ENCODE data around the gene METTL18.
A peak's percentile ranks its signal among the peaks of the same experiment; 100 is the strongest.
"Not testable (repeated sequence)": the region's sequence is repeated elsewhere in the genome, so short reads cannot be mapped to it uniquely, and the experiment has no call there.

METTL18 gene

DNA sequence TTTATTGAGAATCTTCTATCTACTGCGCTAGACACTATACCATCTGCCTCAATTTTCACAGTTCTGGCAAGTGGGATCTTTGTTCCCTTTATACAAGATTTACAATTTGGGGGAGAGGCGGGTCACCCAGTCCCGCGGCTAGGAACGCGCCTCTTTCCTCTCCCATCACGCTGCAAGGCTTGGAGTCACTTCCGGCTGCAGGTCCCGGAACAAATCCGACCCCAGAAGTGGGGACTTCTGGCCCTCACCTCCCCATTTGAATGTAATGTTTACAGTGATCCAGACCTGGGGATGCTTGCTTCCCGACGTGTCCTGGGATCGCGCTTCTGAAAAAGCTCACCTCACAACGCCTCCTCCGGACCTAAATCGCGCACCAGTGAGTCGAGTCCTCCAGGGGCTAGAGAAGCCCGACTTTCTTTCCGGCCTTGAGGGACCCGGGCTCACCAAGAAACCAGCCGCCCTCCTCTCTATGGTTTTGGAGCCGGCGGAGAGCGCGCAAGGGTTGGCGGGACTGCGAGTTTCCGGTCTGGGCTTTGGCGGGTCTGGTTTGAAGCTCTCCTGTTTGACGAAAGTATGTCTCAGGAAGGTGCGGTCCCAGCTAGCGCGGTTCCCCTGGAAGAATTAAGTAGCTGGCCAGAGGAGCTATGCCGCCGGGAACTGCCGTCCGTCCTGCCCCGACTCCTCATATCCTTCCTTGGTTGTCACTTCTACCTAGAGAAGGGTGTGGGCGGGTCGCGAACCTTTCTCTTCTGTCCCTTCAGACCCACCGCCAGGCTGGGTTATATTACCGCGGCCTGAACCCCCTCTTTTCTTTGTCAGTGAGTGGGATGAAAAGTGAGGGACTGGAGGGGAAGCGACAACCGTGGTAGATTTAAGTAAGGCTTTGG, at the start of gene METTL18:
METTL18 (minus strand) TSS at position 378 of the 887 bp plus-strand sequence. CDS start 1,212 bp downstream, outside the sequence.
- peak; percentile 92 for FAIRE-seq

- no peak for FAIRE-seq
Measured at GRCh38 chr1:169838942-169839341, 44.2 kb upstream of the METTL18 start.

DNA sequence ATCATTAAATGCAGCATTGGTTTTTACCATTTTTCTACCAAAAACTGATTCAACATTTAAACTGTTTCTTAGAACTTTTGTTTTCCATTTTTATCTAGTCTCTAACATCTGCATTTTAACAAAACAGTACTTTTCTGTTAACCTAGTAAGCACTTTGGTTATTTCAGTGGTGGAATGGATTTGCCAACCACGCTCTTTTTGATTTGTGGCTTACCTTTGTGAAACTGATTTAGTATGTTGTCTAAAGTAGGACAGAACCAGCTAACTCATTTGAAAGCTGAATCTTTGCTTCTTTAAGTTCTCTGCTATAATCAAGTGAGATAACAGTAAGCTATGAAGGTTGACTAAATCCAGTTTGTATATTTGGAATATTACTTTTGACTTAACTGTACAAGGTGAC, 41.5 kb upstream of the METTL18 start:
- FAIRE-seq: no peak

- no peak for FAIRE-seq
Measured at GRCh38 chr1:169835647-169836046, 40.9 kb upstream of the METTL18 start.

GRCh38 chr1:169834869-169835268, 40.2 kb upstream of the METTL18 start:
- no peak for FAIRE-seq

GRCh38 chr1:169833179-169833901, 38.6 kb upstream of the METTL18 start:
- no peak for FAIRE-seq

- no peak for FAIRE-seq
Measured at GRCh38 chr1:169829671-169830070, 35.0 kb upstream of the METTL18 start.

DNA sequence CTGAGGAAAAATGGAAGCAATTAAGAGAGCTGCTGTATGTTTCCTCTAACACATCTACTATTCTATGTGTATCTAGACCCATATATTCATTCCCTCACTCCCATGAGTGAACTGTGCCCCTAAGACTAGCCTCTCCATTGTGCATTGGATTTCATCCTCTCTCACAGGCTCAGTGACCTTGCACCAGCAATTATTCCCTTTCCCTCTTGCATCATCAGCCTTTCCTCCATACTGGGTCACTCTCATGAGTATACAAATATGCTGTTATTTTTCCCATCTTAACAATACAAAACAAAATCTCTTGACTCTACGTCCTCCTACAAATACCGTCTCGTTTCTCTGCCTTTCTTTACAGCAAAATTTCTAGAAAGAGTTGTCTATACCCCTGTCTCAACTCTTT, 29.4 kb upstream of the METTL18 start:
- no peak for FAIRE-seq

- no peak for FAIRE-seq
Measured at GRCh38 chr1:169821500-169821899, 26.8 kb upstream of the METTL18 start.

DNA sequence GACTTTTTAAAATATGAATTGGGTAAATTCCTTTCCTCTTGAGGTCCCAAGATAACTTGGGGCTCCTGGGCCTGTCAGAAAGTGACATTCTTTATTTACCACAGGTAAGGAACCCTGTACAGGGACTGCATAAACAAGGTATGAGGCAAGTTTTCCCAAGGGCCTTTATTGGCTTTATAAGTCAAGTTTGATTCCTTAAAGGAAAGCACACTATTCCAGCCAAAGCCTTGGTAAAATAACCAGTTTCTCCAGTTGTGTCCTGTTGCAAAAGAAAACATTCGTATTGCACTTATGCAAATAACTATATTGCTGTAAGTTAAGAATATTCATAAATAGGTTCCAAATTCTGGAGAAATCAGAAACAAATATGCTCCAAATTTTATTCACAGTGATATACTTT, 21.9 kb upstream of the METTL18 start:
- no peak for FAIRE-seq

DNA sequence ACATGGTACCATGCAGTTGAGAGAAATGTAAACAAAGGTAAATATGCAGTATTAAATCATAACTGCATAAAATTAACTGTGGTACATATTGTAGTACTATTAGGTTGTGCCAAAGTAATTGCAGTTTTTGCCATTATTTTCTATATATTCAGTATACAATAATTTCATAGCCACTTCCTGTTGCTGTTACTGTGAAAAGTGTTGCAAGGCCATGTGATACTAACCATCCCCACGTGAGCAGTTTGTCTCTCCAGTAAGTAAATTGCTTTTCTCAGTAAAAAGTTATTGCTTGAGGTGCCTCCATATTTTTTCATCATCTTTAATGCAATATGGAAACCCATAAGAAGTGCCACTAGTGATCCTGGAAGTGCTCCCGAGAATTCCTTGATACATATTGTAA, 19.6 kb upstream of the METTL18 start:
- FAIRE-seq: no peak

DNA sequence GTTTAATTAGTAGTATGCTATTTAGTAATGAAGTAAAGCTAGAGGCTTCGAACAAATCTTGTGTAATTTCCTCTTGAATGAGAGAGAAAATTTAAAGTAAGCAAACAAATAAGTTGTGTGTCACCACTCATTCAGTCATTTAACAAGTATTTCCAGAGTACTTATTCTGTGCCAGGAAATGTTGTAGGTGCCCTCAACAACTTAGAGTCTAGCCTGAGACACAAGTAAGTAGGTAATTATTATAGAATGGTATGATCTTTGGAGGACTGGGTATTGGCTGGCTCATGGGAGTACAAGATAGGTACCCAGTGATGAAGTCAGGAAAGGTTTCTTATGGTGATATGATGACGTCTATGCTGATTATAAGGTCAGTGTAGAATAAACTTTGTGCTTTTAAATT, 17.4 kb upstream of the METTL18 start:
- no peak for FAIRE-seq

DNA sequence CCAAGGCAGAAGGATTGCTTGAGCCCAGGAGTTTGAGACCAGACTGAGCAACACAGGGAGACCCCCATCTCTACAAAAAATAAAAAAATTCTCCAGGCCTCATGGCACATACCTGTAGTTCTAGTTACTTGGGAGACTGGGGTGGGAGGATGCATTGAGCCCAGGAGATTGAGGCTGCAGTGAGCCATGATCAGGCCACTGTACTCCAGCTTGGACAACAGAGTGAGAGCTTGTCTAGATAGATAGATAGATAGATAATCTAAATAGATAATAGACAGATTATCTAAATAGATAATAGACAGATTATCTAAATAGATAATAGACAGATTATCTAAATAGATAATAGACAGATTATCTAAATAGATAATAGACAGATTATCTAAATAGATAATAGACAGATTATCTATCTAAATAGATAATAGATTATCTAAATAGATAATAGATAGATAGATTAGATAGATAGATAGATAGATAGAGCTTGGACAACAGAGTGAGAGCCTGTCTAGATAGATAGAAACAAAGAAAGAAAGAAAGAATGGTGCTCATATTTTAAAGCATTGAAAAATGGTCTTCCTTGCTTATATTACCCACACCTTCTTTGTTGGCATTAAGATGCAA, 16.8 kb upstream of the METTL18 start:
- not testable (repeated sequence) for FAIRE-seq

DNA sequence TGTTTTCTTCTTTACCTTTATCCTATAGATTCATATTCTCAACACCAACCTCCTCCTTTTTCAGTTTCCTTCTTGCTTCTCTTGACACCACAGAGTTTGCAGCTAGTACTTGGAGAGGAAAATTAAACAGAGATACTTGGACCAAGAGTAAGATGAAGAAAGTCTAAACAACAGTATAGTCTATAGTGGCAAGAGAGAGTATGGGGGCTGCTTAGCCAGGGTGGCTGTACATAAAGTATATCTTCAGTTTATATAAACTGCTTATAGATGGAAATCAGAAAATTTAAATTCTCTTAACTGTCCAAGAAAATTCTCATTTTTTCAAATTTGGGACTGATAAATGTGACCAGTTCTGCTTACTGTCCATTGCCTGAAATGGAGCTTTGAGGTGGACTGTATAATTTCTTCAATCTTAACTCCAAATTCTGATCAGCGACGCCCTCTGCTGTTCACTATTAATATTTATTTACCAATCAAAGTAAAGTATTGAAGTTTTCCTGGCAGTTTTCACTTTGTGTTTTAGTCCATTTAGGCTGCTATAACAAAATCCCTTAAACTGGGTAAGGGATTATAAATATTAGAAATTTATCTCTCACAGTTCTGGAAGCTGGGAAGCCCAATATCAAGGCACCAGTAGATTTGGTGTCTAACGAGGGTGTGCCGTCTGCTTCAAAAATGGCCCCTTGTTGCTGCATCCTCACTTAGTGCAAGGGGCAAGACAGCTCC, 14.8 kb upstream of the METTL18 start:
- peak; percentile 79 for FAIRE-seq

DNA sequence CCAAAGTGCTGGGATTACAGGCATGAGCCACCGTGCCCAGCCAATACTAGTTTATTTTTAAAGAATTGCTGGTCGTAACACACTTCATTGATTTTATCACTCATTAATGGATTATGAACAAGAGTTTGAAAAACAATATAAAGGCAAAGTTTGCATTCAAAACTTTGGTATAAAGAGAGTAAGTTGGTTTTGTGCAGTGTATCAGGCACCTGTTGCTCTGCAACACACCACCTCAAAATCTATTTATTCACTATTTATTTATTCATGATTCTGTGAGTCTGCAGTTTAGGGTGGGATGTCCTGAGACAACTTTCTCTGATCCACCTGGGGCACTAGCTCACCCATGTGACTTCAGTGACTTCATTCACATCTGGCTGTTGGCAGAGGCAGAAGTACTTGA, 10.2 kb upstream of the METTL18 start:
- no peak for FAIRE-seq

DNA sequence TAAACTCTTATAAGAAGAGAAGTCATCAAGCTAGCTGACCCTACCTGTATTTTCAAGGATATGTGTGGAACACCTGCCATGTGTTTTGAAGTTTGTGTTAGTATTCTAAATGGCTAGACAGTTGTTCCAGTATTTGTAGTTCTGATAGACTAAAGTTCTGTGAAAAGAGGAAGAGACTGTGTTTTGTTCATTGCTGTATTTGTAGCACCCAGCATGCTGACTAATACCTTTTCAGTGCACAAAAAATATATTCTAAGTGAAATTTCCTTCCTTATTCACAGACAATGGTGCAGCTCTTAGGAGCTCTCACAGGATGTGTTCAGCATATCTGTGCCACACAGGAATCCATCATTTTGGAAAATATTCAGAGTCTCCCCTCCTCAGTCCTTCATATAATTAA, 8.2 kb upstream of the METTL18 start:
- FAIRE-seq: no peak

GRCh38 chr1:169797281-169797680, 2.6 kb upstream of the METTL18 start:
- FAIRE-seq: no peak

- FAIRE-seq: no peak
Measured at GRCh38 chr1:169796274-169796810, 1.6 kb upstream of the METTL18 start.

DNA sequence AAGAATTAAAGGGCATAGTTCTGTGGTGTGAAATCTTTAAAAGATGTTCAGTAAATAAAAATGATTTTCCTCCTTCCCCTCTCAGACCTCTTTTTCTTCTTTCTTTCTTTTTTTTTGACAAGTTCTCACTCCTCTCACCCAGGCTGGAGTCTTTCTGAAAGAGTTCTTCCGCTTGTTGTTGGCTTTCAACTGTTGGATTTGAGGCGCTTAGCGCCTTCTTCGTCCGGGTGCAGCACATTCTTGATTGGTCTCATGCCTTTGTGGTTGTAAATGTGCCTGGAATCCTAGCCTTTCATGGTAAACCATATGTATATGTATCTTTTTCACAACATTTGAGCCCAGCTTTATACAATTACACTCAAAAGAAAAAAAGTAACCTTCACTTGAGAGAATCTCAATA, 980 bp upstream of the METTL18 start:
- no peak for FAIRE-seq

- FAIRE-seq: no peak
Measured at GRCh38 chr1:169793730-169794129, 977 bp downstream of the METTL18 start.

DNA sequence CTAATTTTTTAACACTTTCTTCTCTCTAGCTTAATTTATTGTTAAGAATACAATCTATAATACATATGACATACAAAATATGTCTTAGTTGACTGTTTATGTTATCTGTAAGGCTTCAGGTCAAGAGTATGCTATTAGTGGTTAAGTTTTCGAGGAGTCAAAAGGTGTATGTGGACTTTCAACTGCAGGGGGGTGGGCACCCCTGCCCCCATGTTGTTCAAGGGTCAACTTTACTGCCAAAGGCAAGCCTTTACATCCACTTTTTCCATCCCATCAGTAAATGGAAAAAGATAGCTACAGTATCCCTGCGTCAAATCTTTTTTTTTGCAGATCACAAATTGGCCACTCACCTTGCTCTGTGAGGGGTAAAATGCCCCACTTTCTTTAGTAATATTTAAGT, 6.3 kb downstream of the METTL18 start:
- FAIRE-seq: no peak

GRCh38 chr1:169786974-169787373, 7.7 kb downstream of the METTL18 start:
- FAIRE-seq: no peak

DNA sequence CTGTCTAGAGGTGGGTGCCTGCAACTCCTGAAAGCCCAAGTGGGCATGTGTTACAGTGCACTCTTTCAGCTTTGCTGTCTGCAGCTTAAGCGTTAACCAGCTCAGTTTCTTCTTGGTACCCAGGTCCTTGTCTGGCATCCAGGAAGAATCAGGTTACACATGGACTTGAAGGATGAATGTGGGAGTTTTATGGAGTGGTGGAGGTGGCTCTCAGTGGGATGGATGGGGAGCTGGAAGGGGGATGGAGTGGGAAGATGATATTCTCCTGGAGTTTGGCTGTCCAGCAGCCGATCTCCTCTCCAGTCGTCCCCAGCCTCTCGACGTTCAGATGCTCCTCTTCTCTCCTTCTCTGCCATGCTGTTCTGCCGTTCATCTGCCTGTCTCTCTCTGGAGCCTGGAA, 9.4 kb downstream of the METTL18 start:
- no peak for FAIRE-seq
